Liver (tissue), 9 donors: Measurements from ENCODE around the gene HYAL3. TPM values are rescaled to one million over a fixed set of nuclear protein-coding genes. Genes with fewer than 3 reads are reported as not detected.
"Not testable (repeated sequence)": the region's sequence is repeated elsewhere in the genome, so short reads cannot be mapped to it uniquely, and the experiment has no call there.

Experiments
- DNase-seq: peaks from one replicate; pipeline ENCODE4 v3.0.0-alpha.2; 2017; ENCODE audit warnings: low spot score
- H3K27ac ChIP-seq, 2 donors: one replicate each; pipeline ENCODE4 v1.7.0; 2013; ENCODE audit warnings: inconsistent platforms in 2 of 2, low read length in 2 of 2, control low read depth in 1 of 2, low read depth in 1 of 2, mild to moderate bottlenecking in 1 of 2
- H3K27me3 ChIP-seq, 4 donors: one replicate each; pipeline versions ENCODE4 v1.6.1 to v1.7.0; 2013; ENCODE audit warnings: low read length in 3 of 4, inconsistent platforms in 1 of 4, mild to moderate bottlenecking in 1 of 4, moderate library complexity in 1 of 4; ENCODE audit not compliant: control insufficient read depth in 4 of 4, insufficient read depth in 4 of 4
- H3K36me3 ChIP-seq, 4 donors: one replicate each; pipeline versions ENCODE4 v1.6.1 to v1.7.0; 2013; ENCODE audit warnings: low read length in 3 of 4, mild to moderate bottlenecking in 3 of 4, low read depth in 1 of 4, moderate library complexity in 1 of 4; ENCODE audit not compliant: control insufficient read depth in 4 of 4, insufficient read depth in 3 of 4
- H3K4me1 ChIP-seq, 4 donors: one replicate each; pipeline versions ENCODE4 v1.6.1 to v1.7.0; 2013; ENCODE audit warnings: low read length in 3 of 4, mild to moderate bottlenecking in 3 of 4, moderate library complexity in 1 of 4; ENCODE audit not compliant: control insufficient read depth in 4 of 4, insufficient read depth in 4 of 4
- H3K4me3 ChIP-seq, 3 donors: one replicate each; pipeline versions ENCODE4 v1.6.1 to v1.7.0; 2013; ENCODE audit warnings: low read length in 3 of 3, control low read depth in 1 of 3, low read depth in 1 of 3, mild to moderate bottlenecking in 1 of 3
- H3K9ac ChIP-seq, 2 donors: one replicate each; pipeline ENCODE4 v1.7.0; 2013; ENCODE audit warnings: low read length in 2 of 2, mild to moderate bottlenecking in 2 of 2, moderate library complexity in 2 of 2, control low read depth in 1 of 2, low read depth in 1 of 2
- H3K9me3 ChIP-seq, 4 donors: one replicate each; pipeline versions ENCODE4 v1.6.1 to v1.7.0; 2013; ENCODE audit warnings: low read length in 3 of 4; ENCODE audit not compliant: control insufficient read depth in 4 of 4
- CTCF ChIP-seq: fragments of 150-350 bp; IDR thresholded peaks from 2 replicates; pipeline ENCODE4 v1.5.1; 2017; ENCODE audit warnings: improper control_type of control experiment, low read depth, low read length; ENCODE audit not compliant: missing input control
- GABPA ChIP-seq, 2 donors: IDR thresholded peaks in 1 of 2; conservative IDR thresholded peaks in 1 of 2; 2 replicates each; pipeline ENCODE4 v1.6.1; 2016; ENCODE audit warnings: antibody characterized with exemption in 2 of 2, mild to moderate bottlenecking in 1 of 2, moderate library complexity in 1 of 2
- HNF4A ChIP-seq, 2 donors: conservative IDR thresholded peaks; 2 replicates each; pipeline ENCODE4 v1.6.1; 2016; ENCODE audit warnings: antibody characterized with exemption in 2 of 2, mild to moderate bottlenecking in 2 of 2
- JUND ChIP-seq, 2 donors: IDR thresholded peaks; 2 replicates each; pipeline ENCODE4 v1.6.1; 2016; ENCODE audit warnings: antibody characterized with exemption in 2 of 2
- NR2F2 ChIP-seq: IDR thresholded peaks from 2 replicates; pipeline ENCODE4 v1.6.1; 2016; ENCODE audit warnings: antibody characterized with exemption
- RAD21 ChIP-seq, 2 donors: IDR thresholded peaks; 2 replicates each; pipeline ENCODE4 v1.6.1; 2016; ENCODE audit warnings: antibody characterized with exemption in 2 of 2, mild to moderate bottlenecking in 2 of 2
- RXRA ChIP-seq, 2 donors: IDR thresholded peaks; 2 replicates each; pipeline ENCODE4 v1.6.1; 2017 to 2018; ENCODE audit warnings: antibody characterized with exemption in 2 of 2, mild to moderate bottlenecking in 1 of 2
- SP1 ChIP-seq: IDR thresholded peaks from 2 replicates; pipeline ENCODE4 v1.6.1; 2018; ENCODE audit warnings: antibody characterized with exemption, mild to moderate bottlenecking
- WGBS: extraction: QIAGEN DNeasy Blood & Tissue Kit; methylation state at CpG from one replicate; pipeline ENCODE4 v1.1.7; 2013; 5-methylcytosine and 5-hydroxymethylcytosine counted together
- polyA plus RNA-seq, 2 donors: library from polyadenylated mRNA; stranded (reverse) in 1 of 2; unstranded in 1 of 2; fragments of 200-250 nt in 1 of 2; fragments of >200 nt in 1 of 2; fragmentation: Nextera tagmentation in 1 of 2; extraction: Ambion mirVana in 1 of 2; gene quantifications; one replicate each; pipeline versions ENCODE4 v1.2.1 to v1.2.3, GENCODE V29; 2013 to 2015
- total RNA-seq, 2 donors: library from RNA; depleted of rRNA; stranded (reverse); fragments of >200 nt; gene quantifications; one replicate each; pipeline ENCODE4 v1.2.3, GENCODE V29; 2014
- donor health status: healthy.
- donor health status: healthy.
- donor health status: healthy.
- donor health status: healthy.
- donor health status: healthy.

Gene HYAL3
- total and polyA plus RNA-seq, 4 donors: 1.8 to 6.6 (median 2.0) TPM

DNA sequence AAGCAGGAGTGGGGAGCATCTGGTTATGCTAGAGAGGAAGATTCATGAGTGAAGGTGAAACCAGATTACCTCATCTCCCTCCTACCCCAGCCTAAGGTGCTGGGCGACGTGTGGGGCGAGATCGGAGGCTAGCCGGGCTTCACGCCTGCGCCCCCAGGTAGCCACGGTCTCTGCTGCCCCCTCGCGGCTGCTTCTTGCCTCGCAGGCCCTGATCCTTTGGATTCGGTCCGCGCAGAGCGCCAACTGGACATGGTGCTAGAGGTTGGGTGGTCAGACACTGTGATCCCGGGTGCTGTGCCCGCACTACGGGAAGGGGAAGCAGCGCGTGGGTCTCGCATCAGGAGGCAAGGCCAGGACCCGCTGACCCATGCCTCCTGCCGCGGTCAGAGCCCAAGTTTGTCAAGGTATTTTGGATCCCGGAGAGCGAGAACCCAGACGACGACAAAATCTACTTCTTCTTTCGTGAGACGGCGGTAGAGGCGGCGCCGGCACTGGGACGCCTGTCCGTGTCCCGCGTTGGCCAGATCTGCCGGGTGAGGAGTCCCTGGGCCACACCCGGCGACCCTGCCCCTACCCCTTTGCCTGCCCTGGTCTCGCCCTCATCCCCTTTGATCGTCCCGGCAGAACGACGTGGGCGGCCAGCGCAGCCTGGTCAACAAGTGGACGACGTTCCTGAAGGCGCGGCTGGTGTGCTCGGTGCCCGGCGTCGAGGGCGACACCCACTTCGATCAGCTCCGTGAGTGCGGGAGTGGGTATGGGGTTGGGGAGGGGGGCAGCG, 26.1 kb downstream of the HYAL3 start:
- peaks cover 0 to 2% (median 0%) of the 10 kb centered on the region in 4 donors for H3K27me3 ChIP-seq
- 2% methylated on average over 61 of the region's 61 CpGs for WGBS
- H3K4me1 ChIP-seq: peaks cover 3 to 47% (median 19%) of the 10 kb centered on the region in 4 donors
- no peaks in the 10 kb centered on the region for H3K36me3 ChIP-seq
- H3K4me3 ChIP-seq: peak overlapping the region in 2 of 3 donors; percentile 10 to 32
- peak; percentile 100 for TF ChIP-seq CTCF
- TF ChIP-seq RXRA (IDR thresholded peaks at IDR 0.05): peak in 1 of 2 donors; percentile 7
- TF ChIP-seq GABPA (IDR thresholded peaks at IDR 0.05 in 1 of 2, conservative IDR thresholded peaks at IDR 0.05 in 1 of 2): no peak
- TF ChIP-seq RAD21 (IDR thresholded peaks at IDR 0.05): peak; percentile 98 to 99
- no peaks in the 10 kb centered on the region for H3K9me3 ChIP-seq
- H3K9ac ChIP-seq: peak overlapping the region in 1 of 2 donors; percentile 21
- H3K27ac ChIP-seq: no peak overlapping the region
- peak; percentile 95 for DNase-seq

- H3K9ac ChIP-seq, H3K27ac ChIP-seq, H3K27me3 ChIP-seq, H3K36me3 ChIP-seq, H3K4me3 ChIP-seq, H3K9me3 ChIP-seq, DNase-seq: not testable (repeated sequence)
- 75% methylated on average over 10 of the region's 10 CpGs for WGBS
- H3K4me1 ChIP-seq: peaks cover 3 to 52% (median 20%) of the 10 kb centered on the region in 4 donors
Observed at GRCh38 chr3:50272538-50272910, 26.7 kb downstream of the HYAL3 start.

GRCh38 chr3:50271314-50271936, 27.8 kb downstream of the HYAL3 start:
- Histone ChIP-seq H3K4me3 (no peak overlapping the region), H3K36me3 (no peaks in the 10 kb centered on the region), H3K27ac (no peak overlapping the region), H3K4me1 (peaks cover 3 to 55% (median 24%) of the 10 kb centered on the region in 4 donors), H3K9ac (no peak overlapping the region), H3K27me3 (peaks cover 0 to 2% (median 0%) of the 10 kb centered on the region in 4 donors), H3K9me3 (no peaks in the 10 kb centered on the region)
- DNase-seq: no peak
- 59% methylated on average over 10 of the region's 10 CpGs for WGBS
- no peak for TF ChIP-seq NR2F2
- peak; percentile 29 for TF ChIP-seq SP1
- TF ChIP-seq HNF4A (conservative IDR thresholded peaks at IDR 0.05): peak; percentile 16 to 21
- peak; percentile 44 to 52 for TF ChIP-seq RXRA (IDR thresholded peaks at IDR 0.05)

GRCh38 chr3:50270422-50271224, 28.6 kb downstream of the HYAL3 start:
- H3K4me3 ChIP-seq: no peak overlapping the region

More at GRCh38 chr3:50270422-50271224, 28.6 kb downstream of the HYAL3 start:
- TF ChIP-seq JUND (IDR thresholded peaks at IDR 0.05) (no peak), GABPA (IDR thresholded peaks at IDR 0.05 in 1 of 2, conservative IDR thresholded peaks at IDR 0.05 in 1 of 2) (no peak)
- no peak overlapping the region for H3K27ac ChIP-seq
- no peaks in the 10 kb centered on the region for H3K36me3 ChIP-seq
- peaks cover 3 to 51% (median 24%) of the 10 kb centered on the region in 4 donors for H3K4me1 ChIP-seq
- no peak overlapping the region for H3K9ac ChIP-seq
- 86% methylated on average over 19 of the region's 19 CpGs for WGBS
- peaks cover 0 to 2% (median 0%) of the 10 kb centered on the region in 4 donors for H3K27me3 ChIP-seq
- no peak for DNase-seq
- H3K9me3 ChIP-seq: no peaks in the 10 kb centered on the region
